Measurements from ENCODE around the gene IFNA6. TPM values are rescaled to one million over a fixed set of nuclear protein-coding genes. Genes with fewer than 3 reads are reported as not detected.
A peak's percentile ranks its signal among the peaks of the same experiment; 100 is the strongest.

The IFNA6 gene
- not detected in 2 replicates for total RNA-seq

- H3K4me3 ChIP-seq (ENCODE audit: low read depth, low read length): no peak within 1 kb of the TSS
- TF ChIP-seq CTCF (conservative IDR thresholded peaks at IDR 0.05; ENCODE audit: low read depth, low read length): no peak
- DNase-seq (ENCODE audit: low read depth): no peak
Measured at GRCh38 chr9:21350787-21351186, at the start of gene IFNA6. IFNA6 (minus strand) TSS chr9:21350887; CDS start chr9:21350887, 0 bp downstream.

GRCh38 chr9:21399956-21400355 lies 49.3 kb upstream of the IFNA6 start:
- H3K4me3 ChIP-seq (ENCODE audit: low read depth, low read length): no peak overlapping the region
- TF ChIP-seq CTCF (conservative IDR thresholded peaks at IDR 0.05; ENCODE audit: low read depth, low read length): no peak
- DNase-seq (ENCODE audit: low read depth): no peak

- H3K4me3 ChIP-seq (ENCODE audit: low read depth, low read length): no peak overlapping the region
- DNase-seq (ENCODE audit: low read depth): no peak
- no peak for TF ChIP-seq CTCF (conservative IDR thresholded peaks at IDR 0.05; ENCODE audit: low read depth, low read length)
Measured at GRCh38 chr9:21398955-21399489, 48.3 kb upstream of the IFNA6 start.

GRCh38 chr9:21395778-21396717 lies 45.4 kb upstream of the IFNA6 start:
- TF ChIP-seq CTCF (conservative IDR thresholded peaks at IDR 0.05; ENCODE audit: low read depth, low read length): peak; percentile 86
- H3K4me3 ChIP-seq (ENCODE audit: low read depth, low read length): peak overlapping the region; percentile 62
- DNase-seq (ENCODE audit: low read depth): no peak

GRCh38 chr9:21392270-21392669 lies 41.6 kb upstream of the IFNA6 start:
- DNase-seq (ENCODE audit: low read depth): peak; percentile 36
- H3K4me3 ChIP-seq (ENCODE audit: low read depth, low read length): no peak overlapping the region
- TF ChIP-seq CTCF (conservative IDR thresholded peaks at IDR 0.05; ENCODE audit: low read depth, low read length): peak; percentile 57

GRCh38 chr9:21385131-21385670 lies 34.5 kb upstream of the IFNA6 start, which contains the start of gene IFNA2:
IFNA2 (minus strand) TSS chr9:21385398; CDS start chr9:21385329, 69 bp downstream.
- no peak within 1 kb of the TSS for H3K4me3 ChIP-seq (ENCODE audit: low read depth, low read length)
- TF ChIP-seq CTCF (conservative IDR thresholded peaks at IDR 0.05; ENCODE audit: low read depth, low read length): no peak

More at GRCh38 chr9:21385131-21385670, 34.5 kb upstream of the IFNA6 start, which contains the start of gene IFNA2:
- no peak for DNase-seq (ENCODE audit: low read depth)
